ENCODE results near the gene CRKL.

GRCh38 chr22:20912494-20912893 lies 4.7 kb upstream of the CRKL start:
- no peak for TF ChIP-seq CTCF (conservative IDR thresholded peaks at IDR 0.05; ENCODE audit: low read length)
- TF ChIP-seq EZH2phosphoT487 (IDR thresholded peaks at IDR 0.05; ENCODE audit: borderline replicate concordance) = no peak

All from Loucy (cell line).